ENCODE measurements around the gene ASTL.
"Not testable (repeated sequence)": the region's sequence is repeated elsewhere in the genome, so short reads cannot be mapped to it uniquely, and the experiment has no call there.

Gene ASTL

GRCh38 chr2:96160366-96160765 is 22.1 kb upstream of the ASTL start:
- DNase-seq (ENCODE audit: low read depth, low spot score); H3K27ac ChIP-seq: not testable (repeated sequence)

DNA sequence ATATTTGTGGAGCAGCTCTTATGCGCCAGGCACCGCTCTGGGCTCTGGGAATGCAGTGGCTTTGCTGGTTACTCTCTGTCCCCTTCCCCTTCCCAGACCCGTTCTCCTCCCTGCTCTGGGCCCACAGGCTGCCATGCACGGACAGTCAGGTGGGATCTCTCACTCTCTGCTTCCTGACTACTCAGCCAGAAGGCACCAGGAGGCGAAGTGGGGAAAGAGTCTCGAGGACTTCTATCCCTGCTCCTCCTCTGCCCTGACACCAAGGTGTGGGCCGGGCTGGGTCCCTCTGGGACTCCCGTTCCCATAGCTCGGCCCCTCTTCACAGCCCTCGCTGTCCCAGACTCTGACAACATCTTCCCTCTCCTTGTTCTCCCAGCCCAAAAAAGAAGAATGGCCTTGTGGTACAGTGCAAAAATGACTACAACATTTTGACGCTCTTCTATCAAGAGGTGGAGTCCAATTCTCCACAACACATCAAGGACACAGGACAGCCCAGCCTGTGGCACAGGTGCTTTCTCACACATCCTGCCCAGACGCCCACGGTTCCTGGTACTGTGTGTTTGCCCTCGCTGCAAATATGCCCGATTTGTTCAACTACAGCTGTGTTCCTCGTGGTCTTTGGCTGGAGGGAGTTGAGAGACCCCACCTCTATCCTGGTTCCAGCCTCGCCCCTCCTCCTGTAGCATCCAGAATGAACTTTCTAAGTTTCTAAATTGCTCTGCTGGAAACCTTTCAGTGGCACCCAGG is 21.0 kb upstream of the ASTL start:
- no peak for DNase-seq (ENCODE audit: low read depth, low spot score)
- no peak overlapping the region for H3K27ac ChIP-seq

DNA sequence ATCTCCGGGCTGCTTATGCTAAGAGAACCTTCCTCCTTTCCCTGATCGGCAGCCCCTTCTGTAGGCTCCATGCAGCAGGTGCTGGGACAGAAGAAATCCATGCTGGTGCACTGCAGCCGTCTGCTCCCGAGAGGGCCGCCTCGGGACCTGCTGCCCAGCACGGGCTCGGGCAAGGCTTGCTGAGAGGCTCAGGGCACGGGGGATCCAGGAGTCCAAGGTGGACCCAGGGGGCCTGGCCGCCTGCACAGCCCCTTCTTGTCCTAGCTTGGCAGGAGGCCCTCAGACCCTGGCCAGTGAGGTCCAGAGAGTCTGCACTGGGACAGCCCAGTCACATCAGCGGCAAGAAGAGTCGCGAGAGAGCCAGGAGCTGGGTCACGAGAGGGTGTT is 20.2 kb upstream of the ASTL start:
- no peak overlapping the region for H3K27ac ChIP-seq
- DNase-seq (ENCODE audit: low read depth, low spot score), result no peak

GRCh38 chr2:96157649-96158553 is 19.6 kb upstream of the ASTL start:
- DNase-seq (ENCODE audit: low read depth, low spot score), result no peak
- H3K27ac ChIP-seq, result no peak overlapping the region

DNA sequence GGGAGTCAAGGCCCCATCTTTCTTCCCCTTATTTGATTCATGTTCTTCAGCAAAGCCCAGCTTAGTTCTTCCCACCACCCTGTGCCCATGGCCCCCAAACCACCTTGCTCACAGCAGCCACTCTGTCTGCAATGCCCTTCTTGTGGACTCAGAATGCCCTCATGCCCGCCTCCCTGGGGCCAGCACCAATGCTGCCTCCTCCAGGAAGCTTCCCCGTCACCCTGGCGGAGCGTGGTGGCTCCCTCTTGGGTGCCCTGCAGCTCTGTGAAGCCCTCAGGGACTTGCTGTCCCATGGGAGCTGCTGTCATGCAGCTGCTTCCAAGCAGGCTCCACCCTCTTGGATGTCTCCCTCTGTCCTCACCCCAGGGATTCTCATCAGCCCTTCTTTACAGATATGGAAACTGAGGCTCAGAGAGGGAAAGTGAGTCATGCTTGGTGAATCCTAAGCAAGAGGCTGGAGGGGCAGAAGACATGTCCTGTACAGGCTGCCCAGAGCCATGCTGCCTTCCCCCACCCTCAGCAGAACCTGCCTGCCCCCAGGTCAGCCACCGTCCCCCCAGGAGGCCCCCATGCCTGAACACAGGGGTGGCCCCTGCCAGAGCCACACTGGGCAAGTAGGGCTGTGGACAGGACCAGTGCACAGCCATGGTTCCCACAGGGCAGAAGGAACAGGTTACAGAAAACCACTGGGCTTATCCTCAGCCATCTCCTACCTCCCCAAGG is 18.8 kb upstream of the ASTL start:
- H3K27ac ChIP-seq, result no peak overlapping the region
- no peak for DNase-seq (ENCODE audit: low read depth, low spot score)

DNA sequence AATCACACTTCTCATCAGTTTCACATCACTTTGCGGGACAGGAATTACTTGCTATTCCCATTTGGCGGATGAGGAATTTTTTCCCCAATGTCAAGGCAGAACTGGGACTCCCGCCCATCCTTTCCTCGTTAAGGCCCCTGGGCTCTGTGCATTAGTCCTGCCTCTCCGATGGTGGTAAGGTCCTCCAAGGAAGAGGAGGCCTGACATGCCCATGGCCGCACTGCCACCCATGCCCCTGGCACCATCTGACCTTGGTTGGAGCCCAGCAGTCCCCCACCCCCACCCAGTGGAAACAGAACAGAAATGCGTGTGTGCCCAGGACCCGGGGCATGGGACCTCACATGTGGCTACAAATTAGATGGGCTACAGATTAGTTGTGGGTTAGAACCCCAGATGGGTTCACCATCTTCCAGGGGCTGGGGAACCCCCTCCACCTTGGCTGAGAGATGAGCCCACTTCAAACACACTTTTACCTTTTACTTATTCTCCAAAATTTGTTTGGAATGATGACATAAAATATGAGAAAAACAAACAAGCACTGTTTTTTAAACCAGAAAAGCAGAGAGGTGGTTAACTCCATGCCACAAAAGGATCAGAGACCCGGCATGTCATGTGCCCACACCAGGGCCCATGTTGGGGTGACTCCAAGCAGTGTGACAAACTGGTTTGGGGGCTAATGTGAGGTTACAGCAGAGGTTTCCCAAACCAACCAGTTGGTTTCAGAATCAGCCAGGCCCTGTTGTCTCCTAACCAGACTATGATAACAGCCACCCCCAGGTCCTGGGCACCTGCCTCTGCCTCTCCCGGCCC is 17.9 kb upstream of the ASTL start:
- DNase-seq (ENCODE audit: low read depth, low spot score), result no peak
- no peak overlapping the region for H3K27ac ChIP-seq

GRCh38 chr2:96154506-96155380 is 16.4 kb upstream of the ASTL start:
- DNase-seq (ENCODE audit: low read depth, low spot score), result no peak

DNA sequence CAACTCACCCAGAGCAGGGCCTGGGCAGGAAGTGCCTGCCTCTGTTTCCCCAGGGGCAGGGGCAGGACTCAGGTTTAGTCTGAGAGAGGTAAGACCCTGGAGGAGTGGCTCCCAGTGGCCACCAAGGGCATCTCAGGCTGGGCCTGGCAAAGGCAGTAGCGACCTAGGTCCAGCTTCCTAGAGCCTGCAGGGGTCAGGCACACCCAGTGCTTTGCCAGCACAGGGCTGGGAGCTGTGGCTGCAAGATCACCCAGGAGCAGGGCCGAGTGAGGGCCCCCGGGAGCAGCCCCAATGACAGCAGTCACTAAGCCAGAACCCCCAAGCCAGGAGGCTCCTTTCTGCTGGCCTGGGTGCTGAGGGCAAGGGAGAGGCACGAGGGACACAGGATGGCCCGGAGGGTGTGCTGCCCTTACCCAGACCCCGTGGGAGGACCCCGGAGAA is 15.7 kb upstream of the ASTL start:
- no peak overlapping the region for H3K27ac ChIP-seq
- no peak for DNase-seq (ENCODE audit: low read depth, low spot score)

More at GRCh38 chr2:96154506-96155380, 16.4 kb upstream of the ASTL start:
- H3K27ac ChIP-seq, result no peak overlapping the region

DNA sequence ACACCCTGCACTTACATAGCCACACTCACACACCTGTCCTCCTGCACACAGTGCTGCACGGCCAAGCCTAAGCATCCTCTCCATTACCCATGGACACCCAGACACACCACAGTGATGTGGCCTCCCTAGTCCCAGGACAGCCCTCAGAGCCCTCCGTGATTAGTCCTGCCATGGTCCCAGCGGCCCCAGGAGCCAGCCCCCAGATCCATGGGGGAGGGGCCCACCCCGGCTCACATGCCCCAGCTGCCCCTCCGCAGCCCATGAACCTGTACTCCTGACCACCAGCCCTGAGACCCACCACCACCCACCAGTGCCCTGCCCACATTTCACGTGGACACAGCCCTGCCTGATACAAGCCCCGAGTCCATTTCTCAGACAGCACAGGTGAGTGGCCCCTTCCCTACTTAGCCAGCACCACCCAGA is 15.0 kb upstream of the ASTL start:
- H3K27ac ChIP-seq, result no peak overlapping the region
- no peak for DNase-seq (ENCODE audit: low read depth, low spot score)

DNA sequence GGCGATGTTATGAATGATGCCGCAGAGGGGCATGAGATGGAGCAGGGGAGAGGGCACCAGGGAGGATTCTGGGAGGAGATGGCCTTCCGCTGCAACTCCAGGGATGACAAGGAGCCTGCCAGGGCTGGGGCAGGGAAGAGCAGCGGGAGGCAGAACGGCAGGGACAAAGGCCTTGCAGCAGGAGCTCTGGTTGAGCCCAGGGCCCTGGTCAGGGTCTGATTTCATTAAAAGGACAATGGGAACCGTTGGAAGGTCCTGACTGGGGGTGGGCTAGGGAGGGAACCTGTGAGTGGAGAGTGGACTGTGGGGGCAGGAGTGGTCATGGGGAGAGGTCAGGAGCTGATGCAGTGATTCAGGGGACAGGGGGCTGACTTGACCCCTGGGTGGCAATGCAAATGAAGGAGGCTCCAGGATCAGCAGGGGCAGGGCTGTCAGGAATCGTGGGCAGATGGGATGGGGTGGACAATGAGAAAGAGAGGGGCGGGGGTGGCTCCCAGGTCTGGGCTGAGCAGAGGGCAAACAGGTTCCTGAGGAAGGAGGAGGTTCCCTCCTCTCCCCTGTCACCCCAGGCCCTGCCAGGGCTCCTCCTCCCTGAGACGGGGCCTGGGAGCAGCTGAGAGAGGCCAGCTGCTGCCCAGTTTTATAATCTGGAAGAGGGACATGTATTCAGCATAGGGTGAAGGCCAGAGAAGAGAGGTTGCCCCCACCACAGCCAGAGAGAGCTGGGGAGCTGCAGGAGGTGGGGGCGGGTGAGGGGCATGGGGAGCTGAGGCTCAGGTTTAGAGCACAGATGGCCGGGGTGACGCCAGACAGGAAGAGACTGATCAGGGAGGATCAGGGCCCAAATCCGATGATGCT is 14.2 kb upstream of the ASTL start:
- H3K27ac ChIP-seq, result no peak overlapping the region
- DNase-seq (ENCODE audit: low read depth, low spot score), result no peak

GRCh38 chr2:96151595-96152303 is 13.4 kb upstream of the ASTL start:
- no peak for DNase-seq (ENCODE audit: low read depth, low spot score)
- H3K27ac ChIP-seq, result no peak overlapping the region

DNA sequence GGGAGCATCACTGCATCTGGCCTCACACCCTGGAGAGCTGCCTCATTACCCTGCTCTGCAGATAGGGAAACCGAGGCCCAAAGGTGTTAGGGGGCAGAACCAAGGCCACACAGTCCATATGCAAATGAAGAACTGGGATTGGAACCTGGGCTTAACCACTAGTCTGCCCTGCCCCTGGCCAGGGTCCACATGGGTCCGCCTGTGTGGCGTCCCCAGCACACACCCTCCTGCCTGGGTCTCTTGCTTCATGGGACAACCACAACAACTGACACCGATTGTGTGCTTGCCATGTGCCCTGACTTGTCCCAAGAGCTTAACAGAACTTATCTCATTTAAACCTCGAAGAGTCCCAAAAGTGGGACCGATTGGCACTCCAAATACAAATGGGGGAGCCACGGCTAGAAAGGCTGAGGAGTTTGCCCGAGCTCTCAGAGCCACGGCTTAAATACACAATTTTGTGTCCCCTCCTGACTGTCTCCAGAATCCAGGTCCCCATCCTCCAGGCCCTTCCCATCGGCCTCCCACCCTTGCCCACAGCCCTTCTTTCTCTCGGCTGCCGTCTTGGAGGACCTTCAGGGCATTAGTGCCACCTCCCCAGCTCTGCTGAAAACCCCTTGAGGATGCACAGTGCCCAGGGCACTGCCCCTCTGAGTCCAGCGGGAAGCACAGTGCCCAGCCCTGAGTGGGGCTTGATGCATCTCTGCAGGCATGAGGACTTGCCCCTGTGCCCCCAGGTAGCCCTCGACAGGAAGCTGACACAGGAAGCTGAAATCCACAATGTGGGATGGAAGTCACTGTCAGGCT is 12.7 kb upstream of the ASTL start:
- no peak overlapping the region for H3K27ac ChIP-seq
- no peak for DNase-seq (ENCODE audit: low read depth, low spot score)

DNA sequence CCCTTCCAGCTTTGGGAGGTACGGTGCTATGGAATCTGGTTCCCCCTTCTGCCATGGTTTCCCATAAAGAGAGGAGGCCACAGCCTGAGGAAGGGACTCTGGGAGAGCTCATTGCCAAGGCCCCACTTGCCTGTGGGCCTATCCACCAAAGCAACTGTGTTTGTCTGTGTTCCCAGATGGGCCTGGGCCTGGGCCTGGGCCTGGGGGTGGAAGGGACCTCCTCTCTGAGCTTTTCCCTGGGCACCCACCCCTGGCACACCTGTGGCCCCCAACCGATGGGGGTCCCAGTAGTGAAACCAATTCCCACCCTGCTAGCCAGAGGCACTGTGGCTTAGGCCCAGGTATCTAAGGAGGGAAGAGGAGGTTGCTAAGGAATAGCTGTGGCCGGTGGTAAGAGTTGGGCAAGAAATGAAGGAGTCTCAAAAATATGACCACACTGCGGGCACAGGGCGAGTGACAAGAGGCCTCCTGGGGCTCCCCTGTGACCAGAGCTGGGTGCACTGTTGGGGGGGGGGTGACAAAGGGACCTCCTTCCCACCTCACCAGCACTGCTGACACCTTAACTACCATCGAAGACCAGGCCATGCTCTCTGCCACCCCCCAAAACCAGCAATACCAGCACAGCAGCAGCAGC is 11.8 kb upstream of the ASTL start:
- no peak for DNase-seq (ENCODE audit: low read depth, low spot score)
- no peak overlapping the region for H3K27ac ChIP-seq

DNA sequence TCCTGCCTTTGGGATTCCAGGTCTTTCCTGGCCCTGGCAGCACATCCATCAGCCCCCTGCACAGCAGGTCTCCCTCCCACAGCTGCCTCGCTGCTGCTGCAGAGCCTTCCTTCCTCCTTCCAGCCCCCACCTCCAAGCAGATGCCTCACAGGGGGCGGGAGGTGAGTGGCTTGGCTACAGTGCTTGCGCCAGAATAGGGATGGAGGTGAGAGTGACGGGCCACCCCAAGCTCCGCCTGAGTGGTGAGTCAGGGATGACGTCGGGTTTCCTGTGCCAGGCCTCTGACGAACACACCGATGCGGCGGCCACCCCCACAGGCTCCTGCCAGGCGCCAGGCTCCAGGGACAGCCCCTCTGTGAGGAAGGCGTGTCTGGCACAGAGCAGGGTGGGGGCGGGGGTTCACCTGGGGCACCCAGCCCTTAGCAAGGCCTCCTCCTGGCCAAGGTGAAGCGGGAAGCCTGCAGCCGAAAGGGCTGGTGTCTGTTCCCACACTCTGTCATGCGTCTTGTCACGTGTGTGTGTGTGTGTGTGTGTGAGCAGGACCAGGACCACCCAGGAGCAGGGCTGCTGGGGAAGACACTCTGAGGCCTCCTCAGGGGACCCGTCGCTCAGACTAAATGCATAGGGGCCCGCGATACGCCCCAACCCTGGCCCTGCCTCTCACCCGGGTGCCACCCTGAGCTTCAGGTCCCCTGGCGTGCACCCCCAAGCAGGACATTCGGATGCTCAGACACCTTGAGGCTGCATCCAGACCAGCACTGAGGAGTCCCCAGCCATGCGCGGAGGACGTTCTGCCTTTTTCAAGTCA is 10.3 kb upstream of the ASTL start:
- H3K27ac ChIP-seq, result no peak overlapping the region
- peak; percentile 41 for DNase-seq (ENCODE audit: low read depth, low spot score)

DNA sequence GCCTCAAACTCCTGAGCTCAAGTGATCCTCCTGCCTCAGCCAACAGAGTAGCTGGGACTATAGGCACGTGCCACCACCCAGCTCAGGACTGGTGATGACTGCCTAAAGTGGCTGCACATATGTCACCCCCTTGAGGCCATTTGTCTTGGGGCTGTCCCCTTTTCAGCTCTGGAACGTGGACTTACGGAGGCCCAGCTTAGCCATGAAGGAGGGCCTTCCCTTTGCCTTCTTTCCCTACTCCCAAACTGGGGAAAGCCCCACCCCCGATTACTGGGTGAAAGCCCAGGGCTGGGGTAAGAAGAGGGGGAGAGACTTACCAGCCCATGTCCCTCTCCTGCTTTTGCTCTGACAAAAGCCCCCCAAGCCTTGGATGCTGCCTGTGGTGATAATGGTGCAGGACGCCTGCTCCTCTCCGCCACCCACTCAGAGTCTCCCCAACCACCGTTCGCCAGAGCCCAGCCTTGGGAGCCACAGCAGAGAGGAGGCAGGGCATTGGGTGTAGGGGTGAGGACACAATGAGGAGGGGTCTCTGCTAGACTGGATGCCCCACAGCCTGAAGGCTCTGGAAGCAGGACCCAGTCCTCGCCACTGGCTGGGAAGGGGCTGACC is 9.4 kb upstream of the ASTL start:
- no peak overlapping the region for H3K27ac ChIP-seq
- DNase-seq (ENCODE audit: low read depth, low spot score), result no peak

Measured in epithelial cell of prostate (primary cell).